ENCODE measurements around the gene AKAP10. TPM values are rescaled to one million over a fixed set of nuclear protein-coding genes. Genes with fewer than 3 reads are reported as not detected.
"Not testable (repeated sequence)": the region's sequence is repeated elsewhere in the genome, so short reads cannot be mapped to it uniquely, and the experiment has no call there.

Gene AKAP10
- polyA plus RNA-seq, 3 donors, result 25.6 to 30.2 (median 28.6) TPM

DNA sequence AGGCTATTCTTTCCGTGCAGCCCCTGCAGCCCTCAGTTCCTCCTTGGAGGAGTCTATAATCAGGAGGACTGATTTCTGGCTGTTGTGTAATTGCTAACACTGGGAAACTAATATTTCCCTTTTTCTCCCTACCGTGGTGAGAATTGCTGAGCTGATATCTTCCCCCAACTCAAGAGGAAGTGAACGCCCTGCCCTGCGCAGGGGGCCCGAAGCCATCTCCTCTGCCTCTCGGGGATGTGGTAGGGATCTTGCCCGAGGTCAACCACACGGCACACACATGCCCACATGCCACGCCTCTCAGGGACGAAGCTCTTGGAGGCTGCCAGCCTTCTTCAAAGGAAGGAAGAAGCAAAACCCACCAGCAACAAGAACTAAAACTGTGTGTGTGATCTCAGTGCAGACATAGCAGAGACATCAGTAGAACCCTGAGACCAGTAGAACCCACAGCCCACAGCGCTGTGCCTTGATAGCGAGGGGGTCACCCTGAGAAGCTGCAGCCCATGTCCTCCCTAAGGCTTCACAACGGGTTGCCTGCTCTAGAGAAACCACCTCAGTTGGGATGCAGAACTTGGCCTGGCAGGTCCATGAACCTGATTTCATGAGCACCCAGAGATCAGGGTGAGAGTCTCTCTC is 101.0 kb downstream of the AKAP10 start:
- DNase-seq, result no peak

DNA sequence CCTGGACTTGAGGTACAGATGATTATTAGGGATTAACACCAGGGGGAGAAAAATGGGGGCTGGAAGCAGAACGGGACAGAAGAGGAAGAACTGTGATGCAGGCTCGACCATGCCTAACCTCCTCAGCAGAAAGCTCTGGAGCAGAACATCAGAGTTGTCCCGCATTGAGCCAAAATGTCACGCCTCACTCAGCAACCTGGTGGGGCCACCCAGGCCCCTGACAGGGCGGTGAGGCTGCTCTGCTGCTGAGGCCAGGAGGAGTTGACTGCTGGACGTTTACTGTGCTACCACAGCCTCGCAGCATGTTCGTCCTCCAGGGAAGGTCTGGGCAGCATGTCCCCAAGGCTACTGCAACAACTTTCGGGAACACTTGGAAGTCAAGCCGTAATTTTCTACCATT is 103.4 kb downstream of the AKAP10 start:
- DNase-seq, result no peak

DNA sequence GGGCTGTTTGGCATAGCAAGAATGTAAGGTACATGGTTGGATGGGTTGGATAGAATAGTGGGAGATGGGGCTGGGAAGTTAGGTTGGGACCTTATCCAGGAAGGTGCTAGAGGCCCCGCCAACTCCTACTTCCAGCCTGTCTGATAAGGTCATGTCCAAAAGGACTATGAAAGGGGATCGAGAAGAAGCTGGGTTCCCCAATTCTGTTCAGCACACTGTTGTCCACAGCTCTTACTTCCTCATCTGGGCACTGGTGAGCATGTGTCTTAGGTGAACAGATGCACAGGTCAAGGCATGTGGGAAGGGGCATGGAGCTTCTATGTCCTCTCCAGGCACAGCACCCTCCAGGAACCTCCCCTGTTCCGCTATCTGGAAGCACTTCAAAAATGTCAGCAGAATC is 104.3 kb downstream of the AKAP10 start:
- DNase-seq, result no peak

DNA sequence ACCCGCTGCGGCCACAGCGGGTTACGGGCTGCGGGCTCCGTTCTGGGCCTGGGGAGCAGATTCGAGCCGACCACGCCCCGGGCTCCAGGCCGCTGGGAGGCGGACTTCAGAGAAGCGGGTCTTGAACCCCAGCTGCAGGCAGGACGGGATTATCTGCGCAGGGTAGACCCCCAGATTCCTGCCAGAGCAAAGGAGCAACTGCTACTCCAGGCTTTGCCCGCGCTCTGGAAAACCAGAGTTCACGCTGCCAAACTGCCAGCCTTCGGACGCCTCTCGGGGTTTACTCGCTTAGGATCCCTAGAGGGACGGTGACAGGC is 109.6 kb downstream of the AKAP10 start:
- DNase-seq, result no peak

DNA sequence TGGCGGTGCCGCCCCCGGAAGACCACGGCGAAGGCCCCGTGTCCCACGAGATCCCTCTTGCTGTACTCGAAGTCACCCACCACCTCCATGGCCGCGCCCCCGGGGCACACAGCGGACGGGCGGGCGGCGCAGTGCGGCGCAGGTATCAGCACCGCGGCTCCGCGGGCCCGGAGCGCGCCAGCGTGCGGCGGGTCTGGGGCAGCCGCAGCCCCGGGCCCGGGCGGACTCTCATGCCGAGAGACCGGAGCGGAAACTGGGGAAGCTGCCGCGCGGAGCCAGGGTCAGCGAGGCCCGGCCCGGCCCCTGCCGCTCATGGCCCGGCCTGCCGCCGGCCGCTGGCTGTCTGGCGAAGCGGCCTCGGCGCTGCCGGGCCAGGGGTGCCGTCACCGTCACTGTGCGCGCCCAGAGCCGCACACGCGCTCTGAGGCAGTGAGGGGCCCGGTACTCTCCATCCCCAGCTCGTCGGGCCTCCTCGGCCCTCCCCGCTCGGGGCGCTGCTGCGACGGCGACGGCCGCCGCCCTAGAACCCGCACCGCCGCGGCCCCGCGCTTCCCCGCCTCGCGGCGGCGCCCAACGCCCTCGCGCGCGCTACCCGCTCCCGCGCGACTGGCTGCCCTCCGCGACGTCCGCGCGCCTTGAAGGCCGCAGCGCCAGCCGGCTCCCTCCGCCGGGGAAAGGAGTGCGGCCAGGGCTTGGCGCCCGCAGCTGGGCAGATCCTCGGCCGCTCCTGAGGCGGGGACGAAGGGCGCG is 110.1 kb downstream of the AKAP10 start, which contains the start of gene ULK2:
Gene ULK2 (minus strand): TSS at position 608 of the 750 bp plus-strand sequence. CDS start 519 bp downstream, at position 89.
- peak; percentile 77 for DNase-seq

DNA sequence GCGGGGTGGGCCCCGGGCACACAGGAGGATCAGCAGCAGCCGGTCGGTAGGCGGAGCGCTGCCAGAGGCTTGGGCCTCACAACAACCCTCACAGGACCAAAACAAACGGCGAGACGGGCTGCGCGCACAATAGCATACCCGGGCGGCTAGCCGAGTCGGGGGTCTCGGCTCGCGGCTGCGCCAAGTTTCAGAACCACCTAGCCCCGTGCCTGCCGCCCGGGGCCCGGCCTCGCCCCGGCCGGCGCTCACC is 110.6 kb downstream of the AKAP10 start:
- peak; percentile 69 for DNase-seq

DNA sequence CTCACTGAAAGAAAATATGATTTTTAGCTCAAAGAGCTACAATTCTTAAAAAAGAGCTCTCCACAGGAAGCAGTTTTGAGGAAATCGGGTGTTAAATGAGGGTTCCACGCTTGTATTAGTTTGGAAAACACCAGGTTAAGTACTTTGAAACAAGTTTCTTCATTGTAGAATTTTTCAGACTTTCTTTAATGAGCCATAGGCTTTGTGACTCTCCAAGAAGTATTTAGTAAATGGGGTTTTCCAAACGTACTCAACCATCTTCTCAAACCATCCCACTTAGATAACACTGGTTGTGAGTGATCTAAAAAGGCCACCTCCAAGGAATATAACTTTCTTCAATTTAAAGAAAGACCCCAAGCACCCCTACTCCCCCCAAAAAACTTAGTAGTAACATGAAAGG is 112.6 kb downstream of the AKAP10 start:
- DNase-seq, result no peak

DNA sequence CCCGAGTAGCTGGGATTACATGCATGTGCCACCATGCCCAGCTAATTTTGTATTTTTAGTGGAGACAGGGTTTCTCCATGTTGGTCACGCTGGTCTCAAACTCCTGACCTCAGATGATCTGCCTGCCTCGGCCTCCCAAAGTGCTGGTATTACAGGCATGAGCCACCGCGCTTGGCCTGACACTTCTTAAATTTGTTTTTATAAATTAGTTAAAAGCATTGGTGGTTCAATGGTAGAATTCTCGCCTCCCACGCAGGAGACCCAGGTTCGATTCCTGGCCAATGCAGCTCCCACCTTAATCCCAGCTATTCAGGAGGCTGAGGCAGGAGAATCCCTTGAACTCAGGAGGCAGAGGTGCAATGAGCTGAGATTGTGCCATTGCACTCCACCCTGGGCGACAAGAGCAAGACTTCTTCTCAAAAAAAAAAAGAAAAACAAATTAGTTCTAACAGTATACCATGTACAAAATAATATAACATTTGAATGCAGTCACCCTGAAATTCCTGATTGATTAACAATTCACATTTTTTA is 116.9 kb downstream of the AKAP10 start:
- not testable (repeated sequence) for DNase-seq

DNA sequence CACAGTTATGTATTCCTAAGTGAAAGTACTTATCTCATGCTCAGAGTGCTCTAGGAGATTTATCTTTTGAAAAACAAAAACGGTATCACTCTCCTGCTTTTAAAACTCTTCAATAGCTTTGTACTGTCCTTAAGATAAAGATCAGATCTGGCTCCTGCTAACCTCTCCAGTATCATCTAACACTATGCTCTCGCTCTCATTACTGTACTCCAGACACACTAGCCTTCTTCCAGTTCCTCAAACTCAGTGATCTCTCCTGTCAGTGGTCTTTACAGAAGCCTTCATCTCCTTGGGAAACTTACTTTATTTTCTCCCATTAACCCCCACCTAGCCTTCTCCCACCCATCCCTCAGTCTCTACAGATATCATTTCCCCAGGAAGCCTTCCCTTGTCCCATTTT is 120.0 kb downstream of the AKAP10 start:
- DNase-seq, result no peak

Other genes starting within 250 kb of the AKAP10 start
- gene ALDH3A1, start 229.5 kb downstream of the AKAP10 start, polyA plus RNA-seq (ENCODE audit: insufficient read length in 3 of 3), result 1 to 10 TPM; 1.5 to 1.8 (median 1.6) TPM
- 10 to 100 TPM; 26.0 to 33.1 (median 32.5) TPM for gene ULK2, start 109.9 kb downstream of the AKAP10 start, polyA plus RNA-seq (ENCODE audit: insufficient read length in 3 of 3)
- gene SPECC1, start 31.5 kb upstream of the AKAP10 start, polyA plus RNA-seq (ENCODE audit: insufficient read length in 3 of 3), result 10 to 100 TPM; 12.0 to 14.1 (median 13.1) TPM